ENCODE data around the gene PRRT4.

PRRT4 gene

GRCh38 chr7:128341733-128342132 is 19.8 kb downstream of the PRRT4 start:
- DNase-seq: no peak

- DNase-seq: no peak
Observed at GRCh38 chr7:128335730-128336129, 25.8 kb downstream of the PRRT4 start.

- no peak for DNase-seq
Observed at GRCh38 chr7:128324368-128324680, 37.2 kb downstream of the PRRT4 start.

- no peak for DNase-seq
Observed at GRCh38 chr7:128323459-128324367, 37.8 kb downstream of the PRRT4 start.

- DNase-seq: no peak
Observed at GRCh38 chr7:128323040-128323439, 38.5 kb downstream of the PRRT4 start.

GRCh38 chr7:128322040-128322643 is 39.3 kb downstream of the PRRT4 start:
- DNase-seq: peak; percentile 80

- no peak for DNase-seq
Observed at GRCh38 chr7:128321044-128321422, 40.5 kb downstream of the PRRT4 start.

- peak; percentile 18 for DNase-seq
Observed at GRCh38 chr7:128318691-128319090, 42.8 kb downstream of the PRRT4 start.

GRCh38 chr7:128311013-128311412 is 50.5 kb downstream of the PRRT4 start:
- DNase-seq: no peak

- DNase-seq: no peak
Observed at GRCh38 chr7:128310499-128310898, 51.0 kb downstream of the PRRT4 start.

- DNase-seq: no peak
Observed at GRCh38 chr7:128309976-128310375, 51.5 kb downstream of the PRRT4 start.

- DNase-seq: no peak
Observed at GRCh38 chr7:128309124-128309523, 52.4 kb downstream of the PRRT4 start.

- no peak for DNase-seq
Observed at GRCh38 chr7:128307061-128307460, 54.4 kb downstream of the PRRT4 start.

GRCh38 chr7:128304212-128304611 is 57.3 kb downstream of the PRRT4 start:
- no peak for DNase-seq

- DNase-seq: no peak
Observed at GRCh38 chr7:128303643-128304042, 57.8 kb downstream of the PRRT4 start.

- DNase-seq: no peak
Observed at GRCh38 chr7:128303133-128303532, 58.4 kb downstream of the PRRT4 start.

- DNase-seq: no peak
Observed at GRCh38 chr7:128302139-128302538, 59.4 kb downstream of the PRRT4 start.

Data from hematopoietic multipotent progenitor cell treated with erythropoietin and hydrocortisone succinate and interleukin-3 and kit ligand, for 6 days (in vitro differentiated cells).